SK-N-SH (cell line): Measurements from ENCODE around the gene RBPJL. TPM values are rescaled to one million over a fixed set of nuclear protein-coding genes. Genes with fewer than 3 reads are reported as not detected.

Experiments
- CTCF ChIA-PET: fragments of 300-600, 350-600 bp; formaldehyde crosslinking; extraction: SDS; loops from one replicate; lab custom pipeline; 2021; lab: Yijun Ruan, JAX
- POLR2A ChIA-PET: fragments of 350-600 bp; sonication (Branson Sonifier 250); formaldehyde crosslinking; extraction: SDS; loops from one replicate; lab custom pipeline; 2020; ENCODE audit warnings: antibody characterized with exemption, inconsistent platforms; lab: Yijun Ruan, JAX
- DNase-seq: peaks from one replicate; pipeline ENCODE4 v3.0.0; 2012
- H2AFZ ChIP-seq: fragments of 200-600 bp; sonication (generic); 2 replicates; pipeline ENCODE4 v1.8.1; 2016; ENCODE audit warnings: antibody characterized with exemption, mild to moderate bottlenecking, low read depth
- H3F3A ChIP-seq: fragments of 200-600 bp; sonication (generic); replicated peaks from 2 replicates; pipeline ENCODE3; 2016; ENCODE audit warnings: antibody characterized with exemption, mild to moderate bottlenecking; ENCODE audit not compliant: insufficient read depth
- H3K27ac ChIP-seq, 2 experiments: fragments of 200-500 bp in 1 of 2; fragments of 200-600 bp in 1 of 2; sonication (Bioruptor generic) in 1 of 2; sonication (generic), shearing (Covaris generic) in 1 of 2; 2 replicates each; pipeline versions ENCODE4 v1.5.1 to v1.6.1; 2014 to 2016; ENCODE audit warnings: low read depth in 2 of 2, inconsistent platforms in 1 of 2, low read length in 1 of 2, mild to moderate bottlenecking in 1 of 2, mixed read lengths in 1 of 2
- H3K27me3 ChIP-seq: fragments of 200-600 bp; sonication (generic), shearing (Covaris generic); 2 replicates; pipeline ENCODE4 v1.6.1; 2016; ENCODE audit warnings: mixed run types; ENCODE audit not compliant: insufficient read depth
- H3K36me3 ChIP-seq, 2 experiments: fragments of 200-500 bp in 1 of 2; fragments of 200-600 bp in 1 of 2; sonication (Bioruptor generic) in 1 of 2; sonication (generic) in 1 of 2; replicated peaks in 1 of 2; 2 replicates each; pipeline versions ENCODE3 to v1.5.1; 2014 to 2016; ENCODE audit warnings: low read length in 1 of 2, mild to moderate bottlenecking in 1 of 2; ENCODE audit not compliant: insufficient read depth in 2 of 2, control insufficient read depth in 1 of 2
- H3K4me1 ChIP-seq, 2 experiments: fragments of 200-500 bp in 1 of 2; fragments of 200-600 bp in 1 of 2; sonication (Bioruptor generic) in 1 of 2; sonication (generic), shearing (Covaris generic) in 1 of 2; 2 replicates each; pipeline versions ENCODE4 v1.5.1 to v1.6.1; 2014 to 2016; ENCODE audit warnings: low read depth in 1 of 2, low read length in 1 of 2, mixed run types in 1 of 2; ENCODE audit not compliant: insufficient read depth in 2 of 2, control insufficient read depth in 1 of 2
- H3K4me2 ChIP-seq: fragments of 200-600 bp; sonication (generic), shearing (Covaris generic); 2 replicates; pipeline ENCODE4 v1.6.1; 2017; ENCODE audit warnings: mixed run types
- H3K4me3 ChIP-seq, 2 experiments: fragments of 200-500 bp in 1 of 2; fragments of 200-600 bp in 1 of 2; sonication (Bioruptor generic) in 1 of 2; sonication (generic), shearing (Covaris generic) in 1 of 2; 2 replicates each; pipeline versions ENCODE4 v1.5.1 to v1.8.1; 2014 to 2016; ENCODE audit warnings: low read depth in 2 of 2, inconsistent platforms in 1 of 2, low read length in 1 of 2, mild to moderate bottlenecking in 1 of 2, mixed read lengths in 1 of 2, moderate library complexity in 1 of 2
- H3K79me2 ChIP-seq: fragments of 200-600 bp; sonication (generic); 2 replicates; pipeline ENCODE4 v1.8.1; 2017; ENCODE audit warnings: mild to moderate bottlenecking; ENCODE audit not compliant: insufficient read depth
- H3K9ac ChIP-seq: fragments of 200-600 bp; sonication (generic); 2 replicates; pipeline ENCODE4 v1.6.1; 2017; ENCODE audit warnings: mixed run types
- H3K9me2 ChIP-seq: fragments of 200-600 bp; sonication (generic); 2 replicates; pipeline ENCODE4 v1.6.1; 2017; ENCODE audit warnings: mixed run types
- H3K9me3 ChIP-seq: fragments of 200-600 bp; sonication (generic); 2 replicates; pipeline ENCODE4 v1.6.1; 2017; ENCODE audit warnings: mixed run types, mild to moderate bottlenecking, moderate library complexity
- H4K20me1 ChIP-seq: fragments of 200-600 bp; sonication (generic); 2 replicates; pipeline ENCODE4 v1.6.1; 2017; ENCODE audit warnings: mild to moderate bottlenecking, mixed run types; ENCODE audit not compliant: insufficient read depth
- CTCF ChIP-seq: fragments of 200-600 bp; sonication (generic); IDR thresholded peaks from 2 replicates; pipeline ENCODE4 v1.6.1; 2017; ENCODE audit warnings: antibody characterized with exemption, mild to moderate bottlenecking, moderate library complexity
- EZH2phosphoT487 ChIP-seq: fragments of 200-600 bp; sonication (generic); IDR thresholded peaks from 2 replicates; pipeline ENCODE4 v1.6.1; 2017; ENCODE audit warnings: low read depth, mixed run types, mild to moderate bottlenecking, antibody characterized with exemption, moderate library complexity, borderline replicate concordance
- GABPA ChIP-seq: IDR thresholded peaks from 2 replicates; pipeline ENCODE4 v1.4.0; 2012; ENCODE audit warnings: low read depth, mild to moderate bottlenecking
- GATA2 ChIP-seq: sonication (generic); formaldehyde crosslinking; IDR thresholded peaks from 2 replicates; pipeline ENCODE4 v1.5.0; 2020; ENCODE audit warnings: mild to moderate bottlenecking, missing genetic modification reagents
- MEF2A ChIP-seq: IDR thresholded peaks from 2 replicates; pipeline ENCODE4 v1.4.0; 2012; ENCODE audit warnings: low read depth, borderline replicate concordance
- MXI1 ChIP-seq: IDR thresholded peaks from 2 replicates; pipeline ENCODE4 v1.6.1; 2012; ENCODE audit warnings: mild to moderate bottlenecking, low read depth, low read length, improper control_type of control experiment
- NRF1 ChIP-seq: IDR thresholded peaks from 2 replicates; pipeline ENCODE4 v1.6.1; 2012; ENCODE audit warnings: low read depth, mild to moderate bottlenecking, low read length
- PBX3 ChIP-seq: IDR thresholded peaks from 2 replicates; pipeline ENCODE4; 2012
- RAD21 ChIP-seq: IDR thresholded peaks from 2 replicates; pipeline ENCODE4 v1.6.1; 2012; ENCODE audit warnings: mild to moderate bottlenecking, low read length
- RFX5 ChIP-seq: IDR thresholded peaks from 2 replicates; pipeline ENCODE4 v1.6.1; 2012; ENCODE audit warnings: mild to moderate bottlenecking, improper control_type of control experiment, low read length
- SIN3A ChIP-seq: IDR thresholded peaks from 2 replicates; pipeline ENCODE4 v1.6.1; 2012; ENCODE audit warnings: low read depth, mild to moderate bottlenecking, low read length, moderate library complexity, borderline replicate concordance
- TCF12 ChIP-seq: IDR thresholded peaks from 2 replicates; pipeline ENCODE4 v1.4.0; 2012
- TEAD4 ChIP-seq: IDR thresholded peaks from 2 replicates; pipeline ENCODE4 v1.4.0; 2012; ENCODE audit warnings: mild to moderate bottlenecking, borderline replicate concordance; ENCODE audit not compliant: insufficient read depth
- USF2 ChIP-seq: fragments of 150-350 bp; IDR thresholded peaks from 2 replicates; pipeline ENCODE4 v1.6.1; 2017; ENCODE audit warnings: antibody characterized with exemption, low read length, low read depth, borderline replicate concordance
- ZBTB33 ChIP-seq: IDR thresholded peaks from 2 replicates; pipeline ENCODE4 v1.4.0; 2012; ENCODE audit warnings: low read depth, borderline replicate concordance
- WGBS: methylation state at CpG from one replicate; pipeline ENCODE4 v1.1.6; 2017; ENCODE audit warnings: low lambda C conversion rate; 5-methylcytosine and 5-hydroxymethylcytosine counted together
- polyA plus RNA-seq, 3 experiments: library from polyadenylated mRNA; depleted of rRNA; stranded (reverse); fragments of >200 nt; gene quantifications; 2 replicates each; pipeline ENCODE4 v1.2.3, GENCODE V29; 2012

The RBPJL gene
- polyA plus RNA-seq, 1 of the 3 experiments (the other 2 are of a cell fraction) = not detected

- POLR2A ChIA-PET = no interaction called here
- H3K4me3 ChIP-seq = no peak overlapping the region
- CTCF ChIA-PET = interaction anchor here (2.5 kb wide), 1 partner anchor 24 kb away, joined by 13 read pairs; no protein-coding TSS in a partner anchor
- H4K20me1 ChIP-seq = no peaks in the 10 kb centered on the region
- no peak for DNase-seq
- H3K27me3 ChIP-seq = peaks cover 9% of the 10 kb centered on the region; the same call in 1 of the 2 replicates
- no peaks in the 10 kb centered on the region for H3K79me2 ChIP-seq
- no peak overlapping the region for H3K4me2 ChIP-seq
- no peaks in the 10 kb centered on the region for H3K9me3 ChIP-seq
- H3K9me2 ChIP-seq = no peaks in the 10 kb centered on the region
- no peak for TF ChIP-seq PBX3
- no peak for TF ChIP-seq SIN3A
- TF ChIP-seq TEAD4 = no peak
- no peak for TF ChIP-seq MXI1
- no peak for TF ChIP-seq ZBTB33
- no peak for TF ChIP-seq TCF12
- TF ChIP-seq CTCF = no peak
- TF ChIP-seq GABPA = no peak
- TF ChIP-seq USF2 = no peak
- TF ChIP-seq RAD21 = no peak
- no peak for TF ChIP-seq GATA2
- TF ChIP-seq RFX5 = no peak
- TF ChIP-seq EZH2phosphoT487 = no peak
- no peak for TF ChIP-seq MEF2A
- no peak for TF ChIP-seq NRF1
- no peak overlapping the region for H3K27ac ChIP-seq
- no peaks in the 10 kb centered on the region for H3K4me1 ChIP-seq
- no peaks in the 10 kb centered on the region for H3F3A ChIP-seq
- H3K9ac ChIP-seq = no peak overlapping the region
- WGBS = 2% methylated on average over 4 of the region's 4 CpGs
- no peak overlapping the region for H2AFZ ChIP-seq
- no peaks in the 10 kb centered on the region for H3K36me3 ChIP-seq
Observed at GRCh38 chr20:45269754-45270270, 36.8 kb upstream of the RBPJL start.
